Body of pancreas (tissue), 4 donors: ENCODE data around the gene DUS2.

ENCODE experiments used
- POLR2A ChIP-seq, 3 donors: fragments of 450-650 bp; IDR thresholded peaks; one replicate each; pipeline ENCODE4 v1.6.1; 2016; ENCODE audit warnings: antibody characterized with exemption in 3 of 3, mild to moderate bottlenecking in 2 of 3
- TF ChIP-seq, protein P1 (sequence below), 7 experiments: fragments of 450-650 bp in 4 of 7; fragments of 200-600 bp in 3 of 7; sonication (generic) in 3 of 7; IDR thresholded peaks; one replicate each; pipeline ENCODE4 v1.5.1; 2016 to 2019; ENCODE audit warnings: antibody characterized with exemption in 7 of 7

- TF ChIP-seq, protein P1, sequence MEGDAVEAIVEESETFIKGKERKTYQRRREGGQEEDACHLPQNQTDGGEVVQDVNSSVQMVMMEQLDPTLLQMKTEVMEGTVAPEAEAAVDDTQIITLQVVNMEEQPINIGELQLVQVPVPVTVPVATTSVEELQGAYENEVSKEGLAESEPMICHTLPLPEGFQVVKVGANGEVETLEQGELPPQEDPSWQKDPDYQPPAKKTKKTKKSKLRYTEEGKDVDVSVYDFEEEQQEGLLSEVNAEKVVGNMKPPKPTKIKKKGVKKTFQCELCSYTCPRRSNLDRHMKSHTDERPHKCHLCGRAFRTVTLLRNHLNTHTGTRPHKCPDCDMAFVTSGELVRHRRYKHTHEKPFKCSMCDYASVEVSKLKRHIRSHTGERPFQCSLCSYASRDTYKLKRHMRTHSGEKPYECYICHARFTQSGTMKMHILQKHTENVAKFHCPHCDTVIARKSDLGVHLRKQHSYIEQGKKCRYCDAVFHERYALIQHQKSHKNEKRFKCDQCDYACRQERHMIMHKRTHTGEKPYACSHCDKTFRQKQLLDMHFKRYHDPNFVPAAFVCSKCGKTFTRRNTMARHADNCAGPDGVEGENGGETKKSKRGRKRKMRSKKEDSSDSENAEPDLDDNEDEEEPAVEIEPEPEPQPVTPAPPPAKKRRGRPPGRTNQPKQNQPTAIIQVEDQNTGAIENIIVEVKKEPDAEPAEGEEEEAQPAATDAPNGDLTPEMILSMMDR (IDR thresholded peaks at IDR 0.05), result no peak
- no peak for TF ChIP-seq POLR2A (IDR thresholded peaks at IDR 0.05)
These were observed 65.3 kb downstream of the DUS2 start for GRCh38 chr16:68088130-68088972.
